Measurements from ENCODE around the gene ZNF71. TPM values are rescaled to one million over a fixed set of nuclear protein-coding genes. Genes with fewer than 3 reads are reported as not detected.

Gene ZNF71
- total RNA-seq, 6 experiments from 2014 or later = 5.1 to 5.9 (median 5.6) TPM

DNA sequence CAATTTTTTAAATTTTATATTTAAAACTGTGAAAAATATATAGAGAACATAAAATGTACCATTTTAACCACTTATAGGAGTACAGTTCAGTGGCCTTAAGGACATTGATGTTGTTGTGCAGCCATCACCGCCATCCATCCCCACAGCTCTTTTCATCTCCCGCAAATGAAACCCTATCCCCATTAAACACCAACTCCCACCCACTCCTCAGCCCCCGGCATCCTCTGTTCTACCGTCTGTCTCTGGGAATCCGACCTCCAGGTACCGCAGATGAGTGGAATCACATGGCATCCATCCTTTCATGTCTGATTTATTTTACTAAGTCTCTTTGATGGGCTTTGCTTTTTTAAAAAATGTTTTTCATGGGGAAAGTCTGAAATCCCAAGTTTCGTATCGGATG lies 24.0 kb downstream of the ZNF71 start:
- Mint-ChIP-seq H3K9me3 (peaks cover 72% of the 10 kb centered on the region), H3K27ac (no peak overlapping the region), H3K36me3 (ENCODE audit: low read depth) (peaks cover 82% of the 10 kb centered on the region), H3K27me3 (ENCODE audit: insufficient read depth) (peaks cover under 1% of the 10 kb centered on the region; the same call in 1 of the 2 replicates), H3K4me1 (ENCODE audit: low read depth) (no peaks in the 10 kb centered on the region), H3K4me3 (no peak overlapping the region)
- DNase-seq = no peak
- TF ChIP-seq, protein P1, sequence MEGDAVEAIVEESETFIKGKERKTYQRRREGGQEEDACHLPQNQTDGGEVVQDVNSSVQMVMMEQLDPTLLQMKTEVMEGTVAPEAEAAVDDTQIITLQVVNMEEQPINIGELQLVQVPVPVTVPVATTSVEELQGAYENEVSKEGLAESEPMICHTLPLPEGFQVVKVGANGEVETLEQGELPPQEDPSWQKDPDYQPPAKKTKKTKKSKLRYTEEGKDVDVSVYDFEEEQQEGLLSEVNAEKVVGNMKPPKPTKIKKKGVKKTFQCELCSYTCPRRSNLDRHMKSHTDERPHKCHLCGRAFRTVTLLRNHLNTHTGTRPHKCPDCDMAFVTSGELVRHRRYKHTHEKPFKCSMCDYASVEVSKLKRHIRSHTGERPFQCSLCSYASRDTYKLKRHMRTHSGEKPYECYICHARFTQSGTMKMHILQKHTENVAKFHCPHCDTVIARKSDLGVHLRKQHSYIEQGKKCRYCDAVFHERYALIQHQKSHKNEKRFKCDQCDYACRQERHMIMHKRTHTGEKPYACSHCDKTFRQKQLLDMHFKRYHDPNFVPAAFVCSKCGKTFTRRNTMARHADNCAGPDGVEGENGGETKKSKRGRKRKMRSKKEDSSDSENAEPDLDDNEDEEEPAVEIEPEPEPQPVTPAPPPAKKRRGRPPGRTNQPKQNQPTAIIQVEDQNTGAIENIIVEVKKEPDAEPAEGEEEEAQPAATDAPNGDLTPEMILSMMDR (IDR thresholded peaks at IDR 0.05) = no peak

GRCh38 chr19:56622374-56622773 lies 27.3 kb downstream of the ZNF71 start:
- H3K9me3 Mint-ChIP-seq = peaks cover 54% of the 10 kb centered on the region
- no peak overlapping the region for H3K27ac Mint-ChIP-seq
- H3K36me3 Mint-ChIP-seq (ENCODE audit: low read depth) = peaks cover 68% of the 10 kb centered on the region
- no peak for DNase-seq
- no peak overlapping the region for H3K4me3 Mint-ChIP-seq
- no peaks in the 10 kb centered on the region for H3K4me1 Mint-ChIP-seq (ENCODE audit: low read depth)
- peaks cover 1% of the 10 kb centered on the region; the same call in 1 of the 2 replicates for H3K27me3 Mint-ChIP-seq (ENCODE audit: insufficient read depth)
- TF ChIP-seq, protein P1 (IDR thresholded peaks at IDR 0.05) = no peak

DNA sequence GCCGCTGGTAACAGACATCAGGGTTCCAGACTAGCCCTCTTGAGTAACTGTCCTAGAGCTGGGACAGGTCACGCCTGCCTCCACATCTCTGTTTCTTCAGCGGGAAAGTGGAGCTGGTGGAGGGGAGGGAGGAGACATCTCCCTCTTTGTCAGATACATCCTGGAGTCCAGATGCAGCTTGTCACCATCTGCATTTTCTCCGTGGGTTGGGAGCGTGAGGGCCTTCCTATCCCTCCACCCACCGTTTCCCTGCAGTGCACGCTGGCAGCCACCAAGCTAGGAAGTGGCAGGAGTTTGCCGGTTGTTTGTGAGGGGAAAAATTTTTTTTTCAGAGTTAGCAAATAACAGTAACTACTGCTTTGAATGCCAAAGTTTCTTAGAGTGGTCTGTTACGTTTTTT lies 27.9 kb downstream of the ZNF71 start:
- H3K4me1 Mint-ChIP-seq (ENCODE audit: low read depth) = no peaks in the 10 kb centered on the region
- H3K36me3 Mint-ChIP-seq (ENCODE audit: low read depth) = peaks cover 62% of the 10 kb centered on the region
- H3K27ac Mint-ChIP-seq = no peak overlapping the region
- H3K9me3 Mint-ChIP-seq = peaks cover 54% of the 10 kb centered on the region
- peaks cover 1% of the 10 kb centered on the region; the same call in 1 of the 2 replicates for H3K27me3 Mint-ChIP-seq (ENCODE audit: insufficient read depth)
- no peak for DNase-seq
- no peak overlapping the region for H3K4me3 Mint-ChIP-seq
- TF ChIP-seq, protein P1 (IDR thresholded peaks at IDR 0.05) = no peak

DNA sequence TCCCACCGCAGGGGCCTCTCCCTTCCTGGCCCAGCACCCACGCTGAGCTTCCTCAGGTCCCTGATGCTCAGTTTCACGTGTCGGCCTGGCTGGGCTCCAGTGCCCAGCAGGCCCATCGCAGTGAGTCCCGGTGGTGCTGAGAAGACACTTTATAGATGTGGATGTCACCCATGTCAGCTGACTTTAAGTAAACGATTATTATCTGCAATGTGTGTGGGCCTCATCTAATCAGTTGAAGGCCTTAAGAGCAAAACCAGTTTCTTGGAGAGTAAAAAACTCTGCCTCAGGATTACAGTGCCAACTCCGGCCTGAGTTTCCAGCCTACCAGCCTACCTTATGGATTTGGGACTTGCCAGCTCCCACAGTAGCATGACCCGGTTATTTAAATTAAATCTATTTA lies 30.6 kb downstream of the ZNF71 start:
- TF ChIP-seq, protein P1 (IDR thresholded peaks at IDR 0.05) = no peak
- H3K27me3 Mint-ChIP-seq (ENCODE audit: insufficient read depth) = peaks cover 4% of the 10 kb centered on the region; the same call in 1 of the 2 replicates
- peaks cover 55% of the 10 kb centered on the region for H3K36me3 Mint-ChIP-seq (ENCODE audit: low read depth)
- H3K4me1 Mint-ChIP-seq (ENCODE audit: low read depth) = no peaks in the 10 kb centered on the region
- peaks cover 57% of the 10 kb centered on the region for H3K9me3 Mint-ChIP-seq
- no peak for DNase-seq
- H3K27ac Mint-ChIP-seq = no peak overlapping the region
- H3K4me3 Mint-ChIP-seq = no peak overlapping the region

GRCh38 chr19:56633021-56633420 lies 37.9 kb downstream of the ZNF71 start:
- Mint-ChIP-seq H3K27me3 (ENCODE audit: insufficient read depth) (peaks cover 3% of the 10 kb centered on the region; the same call in 1 of the 2 replicates), H3K36me3 (ENCODE audit: low read depth) (peaks cover 17% of the 10 kb centered on the region), H3K27ac (no peak overlapping the region), H3K4me3 (no peak overlapping the region), H3K9me3 (peaks cover 77% of the 10 kb centered on the region), H3K4me1 (ENCODE audit: low read depth) (no peaks in the 10 kb centered on the region)
- TF ChIP-seq, protein P1 (IDR thresholded peaks at IDR 0.05) = no peak
- no peak for DNase-seq
